Sigmoid colon (tissue), 4 donors: ENCODE data around the gene SDK1.

Experiments
- EP300 ChIP-seq, 4 donors: sonication (generic); formaldehyde crosslinking; IDR thresholded peaks; one replicate each; pipeline ENCODE4 v1.6.1; 2017; ENCODE audit warnings: antibody characterized with exemption in 4 of 4
- POLR2AphosphoS5 ChIP-seq, 4 donors: sonication (generic); formaldehyde crosslinking; IDR thresholded peaks; one replicate each; pipeline ENCODE4 v1.6.1; 2017; ENCODE audit warnings: antibody characterized with exemption in 4 of 4

DNA sequence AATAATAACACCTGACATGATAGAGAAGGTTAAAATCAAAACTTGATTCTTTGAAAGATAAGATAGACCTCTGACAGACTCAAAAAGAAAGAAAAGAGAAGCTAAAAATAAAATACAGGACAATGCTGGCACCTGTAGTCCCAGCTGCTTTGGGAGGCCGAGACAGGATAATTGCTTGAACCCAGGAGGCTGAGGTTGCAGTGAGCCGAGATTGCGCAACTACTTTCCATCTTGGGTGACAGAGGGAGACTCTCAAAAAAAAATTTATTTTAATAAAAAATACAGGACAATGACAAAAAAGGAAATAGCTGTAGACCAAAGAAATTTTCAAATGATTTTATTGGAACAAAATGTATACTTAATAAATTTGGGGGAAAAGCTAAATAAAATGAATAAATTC, 263.2 kb downstream of the SDK1 start:
- TF ChIP-seq POLR2AphosphoS5 (IDR thresholded peaks at IDR 0.05), result no peak
- TF ChIP-seq EP300 (IDR thresholded peaks at IDR 0.05), result no peak
